NOMO-1 treated with dmso at 0.1 percent for 144 hours (cell line): ENCODE data around the gene WWOX.

Experiments used
- DNase-seq: peaks from one replicate; lab custom pipeline; 2025; ENCODE audit not compliant: unreplicated experiment; lab: John Stamatoyannopoulos, UW

The WWOX gene

DNA sequence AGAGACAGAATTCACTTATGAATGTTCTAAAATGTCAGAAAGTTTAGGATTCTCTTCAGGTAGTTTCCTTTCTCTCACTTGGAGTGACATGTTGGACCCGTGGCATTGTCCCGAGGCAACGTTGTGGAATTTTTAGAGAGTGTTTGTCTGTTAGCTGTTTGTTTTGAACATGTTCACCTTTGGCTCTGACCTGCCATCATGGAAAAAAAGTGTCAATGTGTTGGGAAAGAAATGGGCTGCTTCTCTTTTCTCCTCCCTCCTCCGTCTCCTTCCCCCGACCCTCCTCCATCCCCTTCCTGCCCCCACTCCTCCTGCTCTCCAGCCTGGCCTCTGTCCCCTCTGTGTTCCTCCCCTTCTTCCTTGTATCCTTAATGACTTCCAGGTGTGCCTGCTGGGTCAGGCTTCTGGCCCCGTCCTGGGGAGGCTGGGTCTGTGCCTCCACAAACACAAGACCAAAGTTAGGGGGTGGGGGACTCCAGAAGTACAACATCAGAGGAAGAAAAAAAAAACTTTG is 1038.0 kb downstream of the WWOX start:
- DNase-seq, result no peak

- no peak for DNase-seq
These were observed 1040.3 kb downstream of the WWOX start for GRCh38 chr16:79139799-79140198.

GRCh38 chr16:79143026-79143425 is 1043.6 kb downstream of the WWOX start:
- no peak for DNase-seq

- DNase-seq, result no peak
These were observed 1050.7 kb downstream of the WWOX start for GRCh38 chr16:79150151-79150550.

GRCh38 chr16:79150632-79151310 is 1051.3 kb downstream of the WWOX start:
- no peak for DNase-seq

- DNase-seq, result no peak
These were observed 1054.6 kb downstream of the WWOX start for GRCh38 chr16:79154086-79154485.

DNA sequence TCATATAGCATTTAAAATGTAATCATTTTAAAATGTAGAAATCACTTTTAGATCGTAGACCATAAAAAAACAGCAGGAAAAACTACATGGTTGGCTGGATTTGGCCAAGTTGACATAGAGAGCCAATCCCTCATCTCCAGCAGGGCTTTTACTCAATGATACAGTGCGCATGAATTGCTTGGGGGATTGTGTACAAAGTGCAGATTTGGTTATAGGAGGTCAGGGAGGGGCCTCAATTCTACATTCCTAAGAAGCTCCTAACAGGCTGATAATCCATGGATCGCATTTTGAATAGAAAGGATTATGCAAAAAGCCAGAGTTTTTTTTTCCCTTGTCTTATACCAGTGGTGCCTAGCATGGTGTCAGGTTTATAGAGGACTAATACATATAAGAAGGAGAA is 1056.0 kb downstream of the WWOX start:
- no peak for DNase-seq

- DNase-seq, result no peak
These were observed 1056.5 kb downstream of the WWOX start for GRCh38 chr16:79155904-79156303.

DNA sequence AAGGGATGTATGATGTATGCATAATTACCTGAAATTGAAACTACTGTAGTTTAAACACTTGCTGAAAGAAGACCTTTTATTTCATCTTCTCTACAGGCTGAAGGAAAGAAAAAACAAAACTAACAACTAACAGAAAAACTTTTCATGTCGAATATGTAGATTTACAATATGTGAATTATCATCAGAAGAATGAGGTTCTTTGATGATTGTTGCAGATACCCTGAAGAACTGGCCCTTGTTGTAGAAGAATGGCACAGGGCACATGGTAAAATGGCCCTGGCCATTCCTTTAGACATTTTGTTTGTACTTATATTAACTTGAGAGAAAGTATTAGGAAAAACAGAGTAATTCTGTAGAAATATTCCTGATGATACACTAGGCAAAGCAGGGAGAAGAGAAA is 1057.3 kb downstream of the WWOX start:
- no peak for DNase-seq

DNA sequence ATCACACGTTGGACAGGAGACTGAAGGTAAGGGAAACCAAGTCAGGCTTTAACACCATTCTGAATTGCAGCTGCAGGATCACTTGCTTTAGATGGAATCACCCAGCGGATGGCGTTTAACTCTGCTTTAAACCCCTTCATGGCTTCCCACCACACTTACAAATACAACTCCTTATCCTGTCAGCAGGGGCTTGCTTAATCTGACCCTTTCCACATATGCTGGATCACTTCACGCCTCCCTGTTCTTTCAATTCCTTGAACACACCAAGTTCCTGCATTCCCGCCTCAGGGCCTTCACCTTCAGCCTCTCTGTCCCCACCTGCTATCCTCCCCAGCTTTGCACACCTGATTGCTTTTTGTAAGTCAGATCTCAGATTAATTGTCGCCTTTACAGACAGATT is 1058.9 kb downstream of the WWOX start:
- DNase-seq, result no peak

DNA sequence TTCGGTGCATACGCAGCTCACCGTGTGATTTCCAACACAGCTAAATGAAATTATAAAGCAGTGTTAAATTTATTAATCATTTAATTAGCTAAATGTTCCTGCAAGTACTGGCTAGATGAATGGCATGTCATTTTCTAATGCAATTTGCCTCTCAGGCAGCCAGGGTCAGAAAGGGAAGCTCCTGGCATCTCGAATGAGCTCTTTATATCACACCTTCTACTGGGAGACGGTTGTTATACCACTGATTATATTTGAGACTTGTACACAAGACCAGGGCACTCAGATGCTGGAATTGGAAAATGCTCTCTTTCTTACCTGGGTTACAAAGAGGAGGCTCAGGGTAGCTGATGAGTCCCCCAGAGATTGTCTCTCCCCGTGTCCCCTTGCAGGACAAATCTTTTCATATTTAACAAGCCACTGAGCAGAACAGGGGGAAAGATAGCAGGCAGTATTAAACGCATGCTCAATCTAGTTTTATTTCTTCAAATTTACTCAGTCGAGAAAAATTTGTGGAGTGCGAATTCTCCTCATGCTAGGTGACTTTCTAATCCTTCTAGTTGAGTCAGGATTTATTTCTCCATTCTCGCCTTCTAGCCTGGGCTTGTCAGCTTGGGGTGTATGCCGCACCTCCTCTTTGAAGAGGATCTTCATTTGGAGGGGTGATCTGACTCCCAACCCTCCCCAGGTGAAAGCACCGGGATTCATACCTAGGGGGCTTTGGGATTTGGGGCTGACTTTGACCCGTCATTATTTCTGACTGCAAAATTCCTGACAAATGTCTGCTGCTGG is 1060.0 kb downstream of the WWOX start:
- DNase-seq, result no peak

- DNase-seq, result no peak
These were observed 1063.5 kb downstream of the WWOX start for GRCh38 chr16:79162977-79163376.

- DNase-seq, result peak; percentile 61
These were observed 1064.4 kb downstream of the WWOX start for GRCh38 chr16:79163691-79164387.

- DNase-seq, result no peak
These were observed 1065.0 kb downstream of the WWOX start for GRCh38 chr16:79164388-79164995.

DNA sequence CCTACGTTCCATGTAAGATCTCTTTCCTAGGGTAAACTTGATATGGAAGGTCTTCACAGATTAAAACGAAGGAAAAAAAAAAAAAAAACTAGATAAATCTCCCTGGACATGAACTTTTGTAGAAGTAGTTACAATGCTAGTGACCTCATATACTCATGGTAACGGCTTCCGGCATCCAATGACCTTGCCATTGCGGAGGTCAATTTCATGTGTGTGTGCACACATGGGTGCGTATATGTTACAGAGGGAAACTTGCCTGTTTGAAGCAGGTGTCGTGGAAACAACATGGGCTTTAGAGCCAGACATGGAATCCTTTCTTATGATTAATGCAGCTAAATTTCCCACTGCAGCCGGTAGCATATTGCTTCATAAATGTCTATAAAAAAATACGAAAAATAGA is 1065.6 kb downstream of the WWOX start:
- no peak for DNase-seq

DNA sequence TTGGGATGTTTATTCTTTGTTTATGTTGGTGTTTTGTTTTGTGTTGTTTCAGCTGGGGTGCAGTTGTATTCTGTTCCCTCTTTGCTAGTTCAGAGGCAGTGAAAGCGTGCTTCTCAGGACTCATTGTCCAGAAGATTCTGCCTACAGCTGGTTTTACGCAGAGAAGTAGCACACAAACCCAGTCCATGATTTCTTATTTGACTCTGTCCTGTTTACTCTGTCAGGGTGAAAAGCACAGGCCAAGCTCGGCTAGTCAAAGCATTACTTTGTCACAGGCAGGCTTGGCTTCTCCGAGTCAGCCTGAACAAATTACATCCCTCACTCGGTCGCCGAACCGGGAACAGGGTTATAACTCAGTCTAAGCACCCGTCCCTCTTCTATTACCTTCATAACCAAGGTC is 1066.1 kb downstream of the WWOX start:
- no peak for DNase-seq

GRCh38 chr16:79167893-79168292 is 1068.4 kb downstream of the WWOX start:
- DNase-seq, result no peak

GRCh38 chr16:79168321-79168720 is 1068.9 kb downstream of the WWOX start:
- no peak for DNase-seq

GRCh38 chr16:79169239-79169638 is 1069.8 kb downstream of the WWOX start:
- DNase-seq, result no peak

DNA sequence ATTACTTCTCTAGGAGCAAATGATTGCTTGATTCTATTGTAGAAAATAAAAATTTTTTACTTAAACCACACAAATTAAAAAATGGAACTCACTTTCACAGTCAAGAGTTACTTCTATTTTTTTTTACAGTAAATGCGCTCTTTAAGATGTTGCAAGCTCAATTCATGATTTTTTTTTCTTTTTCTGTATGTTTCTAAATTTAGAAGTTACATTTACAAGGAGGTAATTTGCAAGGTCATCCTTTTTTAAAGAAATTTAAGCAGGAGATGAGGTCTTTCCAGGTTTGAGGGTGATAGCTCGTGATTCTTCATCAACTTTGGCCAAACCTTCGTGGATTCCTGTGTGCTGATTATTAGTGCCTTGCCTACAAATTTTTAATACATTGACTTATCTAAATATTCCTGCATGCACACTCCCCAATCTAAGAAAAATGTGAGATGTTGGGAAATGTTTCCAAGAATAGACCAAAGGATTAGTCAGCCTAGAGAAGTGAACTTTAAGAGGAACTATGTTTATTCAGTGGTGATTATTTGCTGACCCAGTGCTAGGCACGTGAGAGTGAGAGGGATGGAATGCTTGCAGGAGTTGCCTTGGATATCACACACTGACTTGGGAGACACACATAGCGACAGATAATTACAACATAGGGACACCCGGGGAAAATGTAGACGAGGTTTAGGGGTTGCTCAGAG is 1071.2 kb downstream of the WWOX start:
- DNase-seq, result peak; percentile 36

GRCh38 chr16:79171504-79171903 is 1072.0 kb downstream of the WWOX start:
- no peak for DNase-seq
